Thyroid gland (tissue), 4 donors: ENCODE data around the gene CUL9. TPM values are rescaled to one million over a fixed set of nuclear protein-coding genes. Genes with fewer than 3 reads are reported as not detected.

Experiments used
- DNase-seq, 2 donors: peaks; one replicate each; pipeline ENCODE4 v3.0.0-alpha.2; 2019
- H3K27ac ChIP-seq, 3 donors: fragments of 200-600 bp; sonication (generic); 1 replicate in 2 of 3; 2 replicates in 1 of 3; pipeline ENCODE4 v1.5.1; 2016 to 2019; ENCODE audit warnings: mild to moderate bottlenecking in 1 of 3, moderate library complexity in 1 of 3
- H3K27me3 ChIP-seq: fragments of 200-600 bp; sonication (generic); one replicate; pipeline ENCODE4 v1.5.1; 2019
- H3K36me3 ChIP-seq, 2 donors: fragments of 200-600 bp; sonication (generic); one replicate each; pipeline ENCODE4 v1.5.1; 2016 to 2019
- H3K4me1 ChIP-seq, 2 donors: fragments of 200-600 bp; sonication (generic); one replicate each; pipeline ENCODE4 v1.5.1; 2017 to 2019
- H3K4me3 ChIP-seq, 3 donors: fragments of 200-600 bp; sonication (generic); replicated peaks in 1 of 3; 1 replicate in 2 of 3; 2 replicates in 1 of 3; pipeline ENCODE4 v1.5.1; 2016; ENCODE audit warnings: mild to moderate bottlenecking in 1 of 3
- H3K9me3 ChIP-seq: fragments of 200-600 bp; sonication (generic); one replicate; pipeline ENCODE4 v1.5.1; 2017
- POLR2A ChIP-seq, 2 donors: fragments of 450-650 bp; IDR thresholded peaks; one replicate each; pipeline ENCODE4 v1.6.1; 2017; ENCODE audit warnings: antibody characterized with exemption in 2 of 2, mild to moderate bottlenecking in 2 of 2, moderate library complexity in 1 of 2
- WGBS, 2 donors: methylation state at CpG; one replicate each; pipeline ENCODE4 v1.1.5; 2017; 5-methylcytosine and 5-hydroxymethylcytosine counted together
- intact Hi-C: fragments of 100-400 bp; cut with DNase I; formaldehyde crosslinking; loops from one replicate; pipeline ENCODE4 v1.15.1; 2023
- total RNA-seq, 4 donors: library from RNA; depleted of rRNA; stranded (reverse); fragments of >200 nt; gene quantifications; one replicate each; pipeline ENCODE4 v1.2.3, GENCODE V29; 2016
- TF ChIP-seq, protein P1 (sequence below), 6 experiments: fragments of 200-600 bp in 3 of 6; fragments of 450-650 bp in 3 of 6; sonication (generic) in 3 of 6; IDR thresholded peaks; one replicate each; pipeline ENCODE4 v1.5.1; 2016 to 2019; ENCODE audit warnings: antibody characterized with exemption in 6 of 6, mild to moderate bottlenecking in 2 of 6, inconsistent platforms in 1 of 6, moderate library complexity in 1 of 6

Gene CUL9
- total RNA-seq, 4 donors from 2014 or later, result 39.7 to 63.3 (median 59.0) TPM

DNA sequence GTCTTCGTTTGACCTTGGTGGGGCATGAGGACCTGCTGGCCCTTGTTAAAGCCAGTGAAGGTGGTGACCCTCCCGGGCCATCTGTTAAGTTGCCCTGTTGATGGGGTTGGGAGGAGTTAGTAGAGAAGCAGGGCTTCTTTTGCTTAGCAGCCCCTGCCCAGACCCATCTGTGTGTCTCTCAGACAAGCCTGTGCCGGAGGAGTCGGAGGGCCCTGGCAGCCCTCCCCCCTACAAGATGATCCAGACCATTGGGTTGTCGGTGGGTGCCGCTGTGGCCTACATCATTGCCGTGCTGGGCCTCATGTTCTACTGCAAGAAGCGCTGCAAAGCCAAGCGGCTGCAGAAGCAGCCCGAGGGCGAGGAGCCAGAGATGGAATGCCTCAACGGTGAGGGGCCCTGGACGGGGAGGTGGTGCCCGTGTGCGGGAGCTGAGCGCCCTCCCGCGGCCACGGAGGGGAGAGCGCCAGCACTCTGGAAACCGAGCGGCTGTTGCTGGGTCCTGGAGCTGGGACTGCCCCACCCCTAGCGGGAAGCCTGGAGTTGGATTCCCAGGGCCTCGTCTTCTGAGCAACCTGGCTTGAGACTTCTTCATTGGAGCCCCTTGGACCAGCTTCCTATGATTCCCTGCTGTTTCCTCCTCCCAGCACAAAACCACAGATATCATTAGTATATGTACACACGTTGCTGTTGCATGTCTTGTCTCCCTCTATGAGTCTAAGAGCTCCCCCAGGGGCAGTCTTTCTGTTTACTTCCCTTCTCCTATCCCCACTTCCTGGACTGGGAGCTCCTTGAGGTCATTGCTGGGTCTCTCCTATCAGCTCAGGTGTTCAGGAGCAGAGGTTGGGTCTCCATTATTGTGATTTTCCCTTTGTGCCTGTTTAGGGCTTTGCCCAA is 38.5 kb upstream of the CUL9 start:
- Histone ChIP-seq H3K4me1 (peaks cover 3 to 7% of the 10 kb centered on the region in 2 donors), H3K36me3 (no peaks in the 10 kb centered on the region), H3K27ac (no peak overlapping the region), H3K27me3 (no peaks in the 10 kb centered on the region), H3K4me3 (no peak overlapping the region), H3K9me3 (no peaks in the 10 kb centered on the region)
- intact Hi-C loops, result loop anchor here (5.0 kb wide), 2 partner anchors 71 to 241 kb away; no protein-coding TSS in a partner anchor
- 35 to 50% methylated on average over 3 to 9 of the region's 25 CpGs for WGBS, 2 donors
- peak; percentile 92 to 94 for DNase-seq
- TF ChIP-seq, protein P1, sequence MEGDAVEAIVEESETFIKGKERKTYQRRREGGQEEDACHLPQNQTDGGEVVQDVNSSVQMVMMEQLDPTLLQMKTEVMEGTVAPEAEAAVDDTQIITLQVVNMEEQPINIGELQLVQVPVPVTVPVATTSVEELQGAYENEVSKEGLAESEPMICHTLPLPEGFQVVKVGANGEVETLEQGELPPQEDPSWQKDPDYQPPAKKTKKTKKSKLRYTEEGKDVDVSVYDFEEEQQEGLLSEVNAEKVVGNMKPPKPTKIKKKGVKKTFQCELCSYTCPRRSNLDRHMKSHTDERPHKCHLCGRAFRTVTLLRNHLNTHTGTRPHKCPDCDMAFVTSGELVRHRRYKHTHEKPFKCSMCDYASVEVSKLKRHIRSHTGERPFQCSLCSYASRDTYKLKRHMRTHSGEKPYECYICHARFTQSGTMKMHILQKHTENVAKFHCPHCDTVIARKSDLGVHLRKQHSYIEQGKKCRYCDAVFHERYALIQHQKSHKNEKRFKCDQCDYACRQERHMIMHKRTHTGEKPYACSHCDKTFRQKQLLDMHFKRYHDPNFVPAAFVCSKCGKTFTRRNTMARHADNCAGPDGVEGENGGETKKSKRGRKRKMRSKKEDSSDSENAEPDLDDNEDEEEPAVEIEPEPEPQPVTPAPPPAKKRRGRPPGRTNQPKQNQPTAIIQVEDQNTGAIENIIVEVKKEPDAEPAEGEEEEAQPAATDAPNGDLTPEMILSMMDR (IDR thresholded peaks at IDR 0.05), result peak; percentile 84 to 99 (median 94)
- TF ChIP-seq POLR2A (IDR thresholded peaks at IDR 0.05), result no peak

DNA sequence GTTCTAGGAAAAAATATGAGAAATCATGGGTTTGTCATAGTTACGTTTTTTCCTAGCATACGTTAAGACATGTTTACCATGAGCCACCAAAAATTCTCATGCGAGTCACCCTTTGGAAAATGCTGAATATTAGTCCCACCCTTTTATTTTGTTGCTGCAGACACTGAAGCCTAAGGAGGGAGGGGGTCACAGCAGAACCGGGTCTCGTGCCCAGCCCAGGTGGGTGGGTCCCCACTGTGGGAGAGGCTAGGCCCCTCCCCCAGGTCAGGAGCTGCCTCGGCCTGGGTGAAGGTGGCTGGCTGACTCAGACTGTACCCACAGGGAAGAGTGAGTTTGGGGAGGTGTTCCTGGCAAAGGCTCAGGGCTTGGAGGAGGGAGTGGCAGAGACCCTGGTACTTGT is 37.1 kb upstream of the CUL9 start:
- no peak overlapping the region for H3K4me3 ChIP-seq
- no peaks in the 10 kb centered on the region for H3K9me3 ChIP-seq
- H3K4me1 ChIP-seq, result peaks cover 3 to 8% of the 10 kb centered on the region in 2 donors
- intact Hi-C loops, result loop anchor here (5.0 kb wide), 3 partner anchors 73 to 243 kb away; no protein-coding TSS in a partner anchor
- WGBS, 2 donors, result 82 to 96% methylated on average over 5 to 6 of the region's 6 CpGs
- no peak for DNase-seq
- no peak for TF ChIP-seq POLR2A (IDR thresholded peaks at IDR 0.05)
- TF ChIP-seq, protein P1 (IDR thresholded peaks at IDR 0.05), result no peak
- H3K27me3 ChIP-seq, result no peaks in the 10 kb centered on the region
- no peaks in the 10 kb centered on the region for H3K36me3 ChIP-seq
- no peak overlapping the region for H3K27ac ChIP-seq

GRCh38 chr6:43146261-43146660 is 35.7 kb upstream of the CUL9 start:
- H3K9me3 ChIP-seq, result no peaks in the 10 kb centered on the region
- no peak overlapping the region for H3K4me3 ChIP-seq
- intact Hi-C loops, result loop anchor here (5.0 kb wide), 1 partner anchor 84 kb away; no protein-coding TSS in a partner anchor
- H3K27me3 ChIP-seq, result no peaks in the 10 kb centered on the region
- TF ChIP-seq, protein P1 (IDR thresholded peaks at IDR 0.05), result no peak
- TF ChIP-seq POLR2A (IDR thresholded peaks at IDR 0.05), result no peak
- H3K36me3 ChIP-seq, result no peaks in the 10 kb centered on the region
- no peak for DNase-seq
- H3K27ac ChIP-seq, result no peak overlapping the region
- peaks cover 3 to 16% of the 10 kb centered on the region in 2 donors for H3K4me1 ChIP-seq
- WGBS, 2 donors, result 91% methylated on average over 3 of the region's 3 CpGs

DNA sequence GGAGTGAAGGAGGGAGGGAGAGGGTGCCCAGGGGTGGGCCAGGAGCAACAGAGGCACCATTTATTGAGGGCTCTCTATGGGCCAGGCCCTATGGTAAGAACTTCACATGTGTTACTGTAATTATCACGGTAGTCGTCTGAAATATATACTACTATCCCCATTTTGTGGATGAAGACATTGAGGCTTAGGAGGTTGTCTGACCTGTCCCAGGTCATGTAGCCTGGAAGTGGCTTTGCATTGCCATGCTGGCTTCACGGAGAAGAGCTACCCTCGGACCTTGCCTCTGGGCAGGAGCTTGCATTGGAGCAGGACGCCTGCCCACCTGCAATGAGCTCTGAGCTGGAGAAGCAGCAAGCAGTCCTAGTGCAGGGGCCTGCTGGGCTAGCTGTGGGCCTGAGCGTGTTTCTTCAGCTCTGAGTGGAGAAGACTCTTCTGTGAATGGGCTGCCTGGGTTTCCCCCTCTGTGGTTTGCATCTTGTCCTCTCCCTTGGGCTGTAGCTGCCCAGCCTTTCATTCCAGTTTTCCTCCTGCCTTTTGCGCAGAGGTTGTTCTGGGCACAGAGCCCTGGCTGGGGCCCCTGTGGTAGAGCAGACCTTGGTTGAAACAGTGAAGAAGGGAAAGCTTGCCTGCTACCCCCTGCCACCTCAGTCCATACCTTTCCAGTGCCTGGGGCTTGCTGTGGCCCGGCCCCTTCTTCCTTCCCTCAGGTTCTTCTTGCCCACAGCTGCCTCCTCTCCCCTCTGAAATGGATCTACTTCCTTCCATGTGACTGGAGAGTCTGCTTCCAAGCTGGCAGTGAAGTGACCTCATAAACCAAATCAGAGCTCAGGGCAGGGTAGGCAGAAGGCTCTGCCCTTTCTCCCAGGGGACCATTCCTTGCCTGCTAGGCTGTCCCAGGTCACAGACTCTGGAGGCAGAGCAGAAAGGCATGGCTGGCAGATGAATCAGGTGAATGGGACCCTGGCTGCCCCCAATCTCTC is 35.0 kb upstream of the CUL9 start:
- WGBS, 2 donors, result 94 to 96% methylated on average over 6 to 8 of the region's 8 CpGs
- H3K27ac ChIP-seq, result no peak overlapping the region
- no peaks in the 10 kb centered on the region for H3K36me3 ChIP-seq
- no peaks in the 10 kb centered on the region for H3K27me3 ChIP-seq
- DNase-seq, result no peak
- intact Hi-C loops, result loop anchor here (5.0 kb wide), 1 partner anchor 85 kb away; no protein-coding TSS in a partner anchor
- H3K9me3 ChIP-seq, result no peaks in the 10 kb centered on the region
- H3K4me1 ChIP-seq, result peaks cover 3 to 16% of the 10 kb centered on the region in 2 donors
- H3K4me3 ChIP-seq, result no peak overlapping the region
- TF ChIP-seq, protein P1 (IDR thresholded peaks at IDR 0.05), result no peak
- no peak for TF ChIP-seq POLR2A (IDR thresholded peaks at IDR 0.05)
